IMR-90 (cell line): Measurements from ENCODE around the gene PDGFD. TPM values are rescaled to one million over a fixed set of nuclear protein-coding genes. Genes with fewer than 3 reads are reported as not detected.

Experiments used
- ATAC-seq: fragments of 200-7000 bp; cut with Tn5 transposase; 2 replicates; pipeline ENCODE4 v1.9.1; 2020; ENCODE audit warnings: low read depth, mild to moderate bottlenecking, moderate library complexity
- BruUV-seq: library from RNA; stranded (reverse); fragments of 400-500 nt; replicated peaks from 2 replicates; lab custom pipeline; 2021; lab: Mats Ljungman, UMichigan
- CTCF ChIA-PET: fragments of 300-600 bp; formaldehyde crosslinking; extraction: SDS; loops from one replicate; lab custom pipeline; 2021; ENCODE audit warnings: antibody characterized with exemption; lab: Yijun Ruan, JAX
- POLR2A ChIA-PET: fragments of 300-600 bp; sonication (Branson Sonifier 250); formaldehyde crosslinking; loops from one replicate; lab custom pipeline; 2022; ENCODE audit warnings: antibody characterized with exemption; ENCODE audit not compliant: unreplicated experiment; lab: Charles Lee
- DNase-seq: peaks from one replicate; pipeline ENCODE4 v3.0.0; 2013
- H2AFZ ChIP-seq: replicated peaks from 2 replicates; pipeline ENCODE3; 2013; ENCODE audit warnings: low read length, mild to moderate bottlenecking; ENCODE audit not compliant: poor library complexity
- H2AK5ac ChIP-seq: 2 replicates; pipeline ENCODE4 v1.6.1; 2013; ENCODE audit warnings: low read depth, low read length, inconsistent platforms
- H2AK9ac ChIP-seq: replicated peaks from 2 replicates; pipeline ENCODE3; 2013; ENCODE audit warnings: mild to moderate bottlenecking, low read depth, low read length, moderate library complexity; ENCODE audit not compliant: poor library complexity
- H2BK120ac ChIP-seq: 2 replicates; pipeline ENCODE4 v1.6.1; 2013; ENCODE audit warnings: low read depth, low read length, inconsistent platforms
- H2BK15ac ChIP-seq: 3 replicates; pipeline ENCODE4 v1.6.1; 2013; ENCODE audit warnings: low read depth, low read length, inconsistent platforms
- H2BK20ac ChIP-seq: 2 replicates; pipeline ENCODE4 v1.6.1; 2013; ENCODE audit warnings: low read depth, mild to moderate bottlenecking, inconsistent platforms, low read length, moderate library complexity
- H2BK5ac ChIP-seq: 2 replicates; pipeline ENCODE4 v1.6.1; 2013; ENCODE audit warnings: mild to moderate bottlenecking, low read depth, low read length, inconsistent platforms; ENCODE audit not compliant: poor library complexity, severe bottlenecking
- H3K14ac ChIP-seq: replicated peaks from 2 replicates; pipeline ENCODE4 v1.6.1; 2013; ENCODE audit warnings: low read depth, low read length, inconsistent platforms
- H3K18ac ChIP-seq: 2 replicates; pipeline ENCODE4 v1.6.1; 2013; ENCODE audit warnings: low read depth, low read length, control low read depth
- H3K23ac ChIP-seq: 2 replicates; pipeline ENCODE4 v1.6.1; 2013; ENCODE audit warnings: low read depth, low read length, inconsistent platforms
- H3K27ac ChIP-seq: 2 replicates; pipeline ENCODE4 v1.5.1; 2013; ENCODE audit warnings: mild to moderate bottlenecking, control low read depth, low read length; ENCODE audit not compliant: insufficient read depth
- H3K27me3 ChIP-seq: 2 replicates; pipeline ENCODE4 v1.6.1; 2013; ENCODE audit warnings: low read length; ENCODE audit not compliant: control insufficient read depth, insufficient read depth
- H3K36me3 ChIP-seq: 2 replicates; pipeline ENCODE4 v1.6.1; 2013; ENCODE audit warnings: low read length, mixed read lengths; ENCODE audit not compliant: control insufficient read depth, insufficient read depth
- H3K4ac ChIP-seq: 2 replicates; pipeline ENCODE4 v1.6.1; 2013; ENCODE audit warnings: low read depth, low read length, inconsistent platforms
- H3K4me1 ChIP-seq: 2 replicates; pipeline ENCODE4 v1.6.1; 2013; ENCODE audit warnings: low read length, mixed read lengths; ENCODE audit not compliant: control insufficient read depth, insufficient read depth
- H3K4me2 ChIP-seq: 2 replicates; pipeline ENCODE4 v1.6.1; 2013; ENCODE audit warnings: low read depth, mild to moderate bottlenecking, control low read depth, low read length, moderate library complexity
- H3K4me3 ChIP-seq: 2 replicates; pipeline ENCODE4 v1.5.1; 2013; ENCODE audit warnings: low read depth, mild to moderate bottlenecking, control low read depth, low read length, moderate library complexity; ENCODE audit not compliant: insufficient read depth
- H3K56ac ChIP-seq: 2 replicates; pipeline ENCODE4 v1.6.1; 2013; ENCODE audit warnings: low read length, inconsistent platforms; ENCODE audit not compliant: insufficient read depth; ENCODE audit errors: extremely low read depth
- H3K79me1 ChIP-seq, 2 experiments: 2 replicates each; pipeline ENCODE4 v1.6.1; 2013; ENCODE audit warnings: low read length in 2 of 2, inconsistent platforms in 1 of 2, low read depth in 1 of 2
- H3K9ac ChIP-seq: 2 replicates; pipeline ENCODE4 v1.6.1; 2013; ENCODE audit warnings: low read depth, low read length, control low read depth
- H3K9me1 ChIP-seq: 2 replicates; pipeline ENCODE4 v1.6.1; 2013; ENCODE audit warnings: low read length, inconsistent platforms; ENCODE audit not compliant: insufficient read depth
- H3K9me3 ChIP-seq: 2 replicates; pipeline ENCODE4 v1.6.1; 2013; ENCODE audit warnings: low read length; ENCODE audit not compliant: control insufficient read depth, insufficient read depth
- H4K20me1 ChIP-seq: 2 replicates; pipeline ENCODE4 v1.6.1; 2013; ENCODE audit warnings: low read length, inconsistent platforms; ENCODE audit not compliant: insufficient read depth
- H4K5ac ChIP-seq: 2 replicates; pipeline ENCODE4 v1.6.1; 2013; ENCODE audit warnings: mild to moderate bottlenecking, low read depth, low read length, control low read depth
- H4K8ac ChIP-seq, 2 experiments: 2 replicates each; pipeline ENCODE4 v1.6.1; 2013; ENCODE audit warnings: low read depth in 2 of 2, low read length in 2 of 2, control low read depth in 1 of 2, inconsistent platforms in 1 of 2
- H4K91ac ChIP-seq: 2 replicates; pipeline ENCODE4 v1.6.1; 2013; ENCODE audit warnings: low read depth, low read length, inconsistent platforms; ENCODE audit not compliant: insufficient read depth
- BHLHE40 ChIP-seq: fragments of 150-350 bp; IDR thresholded peaks from 2 replicates; pipeline ENCODE4 v1.6.1; 2016; ENCODE audit warnings: mild to moderate bottlenecking, low read depth, low read length
- CEBPB ChIP-seq: IDR thresholded peaks from 2 replicates; pipeline ENCODE4 v1.6.1; 2012; ENCODE audit warnings: low read depth, low read length, improper control_type of control experiment
- CHD1 ChIP-seq: IDR thresholded peaks from 2 replicates; pipeline ENCODE4 v1.6.1; 2012; ENCODE audit warnings: low read depth, low read length, improper control_type of control experiment
- CTCF ChIP-seq: conservative IDR thresholded peaks from 2 replicates; pipeline ENCODE4 v1.5.1; 2012; ENCODE audit warnings: mild to moderate bottlenecking, low read depth, low read length, improper control_type of control experiment
- ELK1 ChIP-seq: fragments of 150-350 bp; IDR thresholded peaks from 2 replicates; pipeline ENCODE4 v1.6.1; 2016; ENCODE audit warnings: low read depth, mild to moderate bottlenecking, low read length, moderate library complexity, borderline replicate concordance
- FOS ChIP-seq: fragments of 150-350 bp; IDR thresholded peaks from 2 replicates; pipeline ENCODE4 v1.6.1; 2016; ENCODE audit warnings: low read depth, low read length
- MAFK ChIP-seq: IDR thresholded peaks from 2 replicates; pipeline ENCODE4 v1.6.1; 2012; ENCODE audit warnings: low read depth, low read length, improper control_type of control experiment
- MAZ ChIP-seq: IDR thresholded peaks from 2 replicates; pipeline ENCODE4 v1.6.1; 2012; ENCODE audit warnings: low read depth, mild to moderate bottlenecking, low read length, improper control_type of control experiment, moderate library complexity, borderline replicate concordance
- MXI1 ChIP-seq: IDR thresholded peaks from 2 replicates; pipeline ENCODE4 v1.6.1; 2012; ENCODE audit warnings: low read depth, mild to moderate bottlenecking, low read length, moderate library complexity, borderline replicate concordance
- NFE2L2 ChIP-seq: fragments of 150-350 bp; IDR thresholded peaks from 2 replicates; pipeline ENCODE4 v1.6.1; 2016; ENCODE audit warnings: low read depth, mild to moderate bottlenecking, low read length
- POLR2A ChIP-seq: IDR thresholded peaks from 2 replicates; pipeline ENCODE4 v1.6.1; 2012; ENCODE audit warnings: mild to moderate bottlenecking, low read depth, low read length
- RAD21 ChIP-seq: IDR thresholded peaks from 2 replicates; pipeline ENCODE4 v1.6.1; 2012; ENCODE audit warnings: low read length, improper control_type of control experiment
- RCOR1 ChIP-seq: IDR thresholded peaks from 2 replicates; pipeline ENCODE4 v1.6.1; 2012; ENCODE audit warnings: mild to moderate bottlenecking, low read length, improper control_type of control experiment; ENCODE audit not compliant: insufficient replicate concordance
- RFX5 ChIP-seq: IDR thresholded peaks from 2 replicates; pipeline ENCODE4 v1.8.0; 2012; ENCODE audit warnings: low read depth, mild to moderate bottlenecking, low read length, moderate library complexity
- SMC3 ChIP-seq: fragments of 150-350 bp; IDR thresholded peaks from 2 replicates; pipeline ENCODE4 v1.6.1; 2016; ENCODE audit warnings: low read depth, mild to moderate bottlenecking, antibody characterized with exemption, low read length, moderate library complexity
- USF2 ChIP-seq: fragments of 150-350 bp; IDR thresholded peaks from 2 replicates; pipeline ENCODE4 v1.6.1; 2017; ENCODE audit warnings: mild to moderate bottlenecking, antibody characterized with exemption, low read length, low read depth
- WGBS, 2 experiments: methylation state at CpG; one replicate each; pipeline versions ENCODE4 v1.1.5 to v1.1.7; 2013; ENCODE audit warnings: missing lambda C conversion rate in 2 of 2; ENCODE audit not compliant: insufficient read length in 1 of 2; ENCODE audit errors: extremely low coverage in 2 of 2; 5-methylcytosine and 5-hydroxymethylcytosine counted together
- dilution Hi-C: fragments of 300-500 bp; cut with HindIII; formaldehyde crosslinking; loops from one replicate; pipeline ENCODE4 v1.14.3; 2018; ENCODE audit warnings: low sequenced_read_pairs; ENCODE audit not compliant: unreplicated experiment
- in situ Hi-C: fragments of 300-500 bp; cut with MboI; formaldehyde crosslinking; loops from 3 replicates; pipeline ENCODE4 v1.14.3; 2019; ENCODE audit warnings: low sequenced_read_pairs, inconsistent platforms, mixed read lengths
- intact Hi-C: fragments of 100-400 bp; cut with micrococcal nuclease; formaldehyde crosslinking; loops from 2 replicates; pipeline ENCODE4 v1.10.0; 2022
- polyA plus RNA-seq, 3 experiments: library from polyadenylated mRNA; depleted of rRNA; stranded (reverse); fragments of >200 nt; gene quantifications; 2 replicates each; pipeline ENCODE4 v1.2.3, GENCODE V29; 2012; ENCODE audit warnings: low replicate concordance in 1 of 3
- total RNA-seq: library from RNA; depleted of rRNA; stranded (reverse); fragments of >200 nt; gene quantifications from 2 replicates; pipeline ENCODE4 v1.2.3, GENCODE V29; 2012

Gene PDGFD
- total and polyA plus RNA-seq, 2 of the 4 experiments (the other 2 are of a cell fraction) = 2.1 to 3.0 TPM

GRCh38 chr11:103883291-103883690, 280.7 kb downstream of the PDGFD start:
- intact Hi-C loops (no loop called here), dilution Hi-C loops (no loop called here), in situ Hi-C loops (no loop called here)
- H3K14ac ChIP-seq = no peak overlapping the region
- WGBS, 2 experiments = no CpG with 5 or more reads among the region's 2 CpGs
- H2BK20ac ChIP-seq = no peak overlapping the region
- no peak overlapping the region for H2AFZ ChIP-seq
- DNase-seq = no peak
- no peak overlapping the region for H2AK5ac ChIP-seq
- no peak overlapping the region for H4K8ac ChIP-seq
- no peak overlapping the region for H2BK120ac ChIP-seq
- no peak overlapping the region for H3K4me2 ChIP-seq
- H3K18ac ChIP-seq = no peak overlapping the region
- CTCF ChIA-PET = interaction anchor here (0.6 kb wide), 1 partner anchor 10 kb away, joined by 3 read pairs; no protein-coding TSS in a partner anchor
- H3K79me1 ChIP-seq = no peaks in the 10 kb centered on the region
- H4K5ac ChIP-seq = no peak overlapping the region
- no peak overlapping the region for H3K9ac ChIP-seq
- H3K9me1 ChIP-seq = no peaks in the 10 kb centered on the region
- POLR2A ChIA-PET = no interaction called here
- no peaks in the 10 kb centered on the region for H3K9me3 ChIP-seq
- H3K4ac ChIP-seq = no peak overlapping the region
- H3K4me3 ChIP-seq = no peak overlapping the region
- H4K20me1 ChIP-seq = no peaks in the 10 kb centered on the region
- H2BK15ac ChIP-seq = no peak overlapping the region
- no peak for ATAC-seq
- H3K27me3 ChIP-seq = no peaks in the 10 kb centered on the region
- no peak overlapping the region for H3K27ac ChIP-seq
- no peaks in the 10 kb centered on the region for H3K4me1 ChIP-seq
- H2BK5ac ChIP-seq = no peak overlapping the region
- no peak overlapping the region for H3K56ac ChIP-seq
- no peak overlapping the region for H3K23ac ChIP-seq
- no TSS peak for BruUV-seq
- no peaks in the 10 kb centered on the region for H3K36me3 ChIP-seq
- no peak overlapping the region for H4K91ac ChIP-seq
- TF ChIP-seq RAD21 (no peak), CHD1 (no peak), ELK1 (no peak), SMC3 (no peak), MXI1 (no peak), RFX5 (no peak), CTCF (no peak), MAZ (no peak), NFE2L2 (no peak), USF2 (no peak), RCOR1 (no peak), FOS (no peak), BHLHE40 (no peak), CEBPB (no peak), MAFK (no peak), POLR2A (no peak)
- H2AK9ac ChIP-seq = no peak overlapping the region
